GF-D8 (cell line): ENCODE measurements around the gene KIF12.
"Not testable (repeated sequence)": the region's sequence is repeated elsewhere in the genome, so short reads cannot be mapped to it uniquely, and the experiment has no call there.

Source experiments
- DNase-seq: peaks from one replicate; lab custom pipeline; 2025; lab: John Stamatoyannopoulos, UW

KIF12 gene

GRCh38 chr9:114098936-114099668 is at the start of gene KIF12:
TSS of gene KIF12 (minus strand) at chr9:114099292. CDS start at chr9:114099276, 16 bp downstream.
- DNase-seq = no peak

DNA sequence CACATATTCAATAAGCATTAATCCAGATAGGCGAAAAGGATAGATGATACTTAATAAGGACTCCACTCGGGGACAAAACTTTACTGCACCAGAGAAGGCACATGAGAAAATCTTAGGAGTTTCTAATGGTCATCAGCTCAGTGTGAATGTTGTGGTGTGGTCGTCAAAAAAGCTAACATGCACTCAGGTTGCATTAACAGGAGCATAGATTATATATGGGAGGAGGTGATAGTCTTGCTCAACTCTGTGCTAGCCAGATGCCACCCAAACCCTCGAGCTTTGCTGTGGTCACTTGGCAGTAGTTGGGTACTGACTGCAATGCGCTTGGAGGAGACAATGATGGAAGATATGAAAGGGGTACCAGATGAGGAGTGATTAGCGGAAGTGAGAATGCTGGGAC is 47.6 kb upstream of the KIF12 start:
- DNase-seq = no peak

DNA sequence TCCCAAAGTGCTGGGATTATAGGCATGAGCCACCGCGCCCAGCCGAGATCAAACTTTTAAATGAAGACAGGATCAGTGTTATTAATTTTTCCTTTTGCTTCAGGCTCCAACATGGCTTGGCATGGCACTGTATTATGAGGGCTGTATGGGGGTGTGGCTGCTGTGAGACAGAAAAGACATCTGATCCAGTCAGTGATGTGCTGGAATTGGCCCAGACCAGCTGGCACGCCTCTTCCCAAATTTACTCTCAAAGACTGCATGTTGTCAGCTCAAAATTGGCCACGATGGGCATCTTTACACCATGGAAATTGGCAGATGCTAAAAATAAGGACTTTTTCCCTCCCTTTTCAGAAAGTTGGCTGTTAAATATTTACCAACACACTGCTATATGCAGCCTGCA is 44.1 kb upstream of the KIF12 start:
- DNase-seq = no peak

DNA sequence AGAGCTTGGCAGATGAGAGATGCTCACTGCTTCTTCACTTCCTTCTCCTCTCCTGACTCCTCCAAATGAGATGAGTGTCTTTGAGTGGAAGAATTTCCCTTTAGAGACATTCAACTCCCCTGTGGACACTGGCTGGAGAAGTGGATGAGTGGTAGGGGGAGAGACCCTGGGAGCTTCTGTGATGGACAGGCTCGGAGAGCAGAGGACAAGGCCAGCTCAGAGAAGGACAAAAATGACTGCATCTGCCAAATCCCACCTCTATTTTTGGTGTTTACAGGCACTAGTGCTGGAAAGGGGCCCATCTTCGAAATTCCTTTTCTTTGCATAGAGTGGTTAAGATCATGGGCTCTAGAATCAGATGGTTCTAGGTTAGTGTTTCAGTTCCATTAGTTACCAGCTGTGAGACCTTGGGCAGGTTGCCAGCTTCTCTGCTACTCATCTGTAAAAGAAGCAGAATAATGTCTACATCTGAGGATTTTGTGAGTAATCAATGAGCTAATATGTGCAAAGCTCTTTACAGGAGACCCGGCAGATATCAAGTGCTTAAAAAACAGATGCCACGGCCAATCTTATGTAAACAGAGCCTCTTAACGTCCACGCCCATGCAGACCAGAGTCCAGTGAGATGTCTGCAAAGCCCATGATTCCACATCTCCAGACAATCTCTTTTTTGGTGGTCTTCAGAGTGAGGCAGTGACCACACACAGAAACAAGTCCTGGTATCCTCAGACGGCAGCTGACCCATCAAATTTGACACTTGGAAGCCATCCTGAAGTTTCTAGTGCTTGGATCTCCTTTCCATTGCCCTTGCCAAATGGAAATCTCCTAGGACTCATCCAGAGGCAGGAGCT is 42.7 kb upstream of the KIF12 start:
- no peak for DNase-seq

- DNase-seq = no peak
Measured at GRCh38 chr9:114140850-114141249, 41.8 kb upstream of the KIF12 start.

DNA sequence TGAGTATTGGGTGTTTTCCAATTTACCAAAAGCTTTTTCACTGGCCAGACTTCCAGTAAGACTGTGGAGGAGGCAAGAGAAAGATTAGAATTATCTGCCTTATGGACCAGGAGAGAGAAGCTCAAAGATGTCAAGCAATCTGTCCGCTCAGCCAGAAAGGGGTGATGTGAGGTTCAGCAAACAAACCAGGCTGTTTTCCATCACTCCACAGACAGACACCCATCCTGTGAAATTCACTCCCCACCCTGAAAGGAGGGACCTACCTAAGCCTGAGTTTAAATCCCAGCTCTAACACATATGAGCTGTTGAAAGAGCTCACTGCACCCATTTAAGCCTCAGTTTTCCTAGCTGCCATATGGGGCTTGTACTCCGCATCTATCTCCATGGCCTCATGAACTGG is 41.3 kb upstream of the KIF12 start:
- DNase-seq = no peak

- DNase-seq = no peak
Measured at GRCh38 chr9:114139071-114139470, 40.0 kb upstream of the KIF12 start.

DNA sequence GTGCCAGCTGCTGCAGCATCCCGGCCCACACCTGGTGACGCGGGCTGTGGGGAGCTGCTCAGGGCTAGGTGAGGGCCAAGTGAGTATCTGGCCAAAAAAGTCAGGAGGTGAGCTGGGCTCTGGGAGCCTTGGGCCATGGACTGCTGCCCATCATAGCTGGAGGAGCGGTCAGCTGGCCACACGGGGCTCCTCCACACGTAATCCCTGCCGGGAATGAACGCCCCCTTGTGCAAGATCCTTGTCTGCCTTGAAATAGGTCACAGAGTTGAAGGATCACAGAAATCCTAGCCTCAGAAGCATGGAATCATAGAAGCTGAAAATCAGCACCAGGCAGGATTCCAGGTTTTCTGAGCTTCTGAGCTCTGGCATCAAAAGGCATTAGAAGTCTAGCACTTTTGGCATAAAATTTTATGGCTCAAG is 39.5 kb upstream of the KIF12 start:
- no peak for DNase-seq

- DNase-seq = no peak
Measured at GRCh38 chr9:114137831-114138230, 38.7 kb upstream of the KIF12 start.

- DNase-seq = no peak
Measured at GRCh38 chr9:114134827-114135396, 35.8 kb upstream of the KIF12 start.

GRCh38 chr9:114132550-114132918 is 33.4 kb upstream of the KIF12 start:
- no peak for DNase-seq

DNA sequence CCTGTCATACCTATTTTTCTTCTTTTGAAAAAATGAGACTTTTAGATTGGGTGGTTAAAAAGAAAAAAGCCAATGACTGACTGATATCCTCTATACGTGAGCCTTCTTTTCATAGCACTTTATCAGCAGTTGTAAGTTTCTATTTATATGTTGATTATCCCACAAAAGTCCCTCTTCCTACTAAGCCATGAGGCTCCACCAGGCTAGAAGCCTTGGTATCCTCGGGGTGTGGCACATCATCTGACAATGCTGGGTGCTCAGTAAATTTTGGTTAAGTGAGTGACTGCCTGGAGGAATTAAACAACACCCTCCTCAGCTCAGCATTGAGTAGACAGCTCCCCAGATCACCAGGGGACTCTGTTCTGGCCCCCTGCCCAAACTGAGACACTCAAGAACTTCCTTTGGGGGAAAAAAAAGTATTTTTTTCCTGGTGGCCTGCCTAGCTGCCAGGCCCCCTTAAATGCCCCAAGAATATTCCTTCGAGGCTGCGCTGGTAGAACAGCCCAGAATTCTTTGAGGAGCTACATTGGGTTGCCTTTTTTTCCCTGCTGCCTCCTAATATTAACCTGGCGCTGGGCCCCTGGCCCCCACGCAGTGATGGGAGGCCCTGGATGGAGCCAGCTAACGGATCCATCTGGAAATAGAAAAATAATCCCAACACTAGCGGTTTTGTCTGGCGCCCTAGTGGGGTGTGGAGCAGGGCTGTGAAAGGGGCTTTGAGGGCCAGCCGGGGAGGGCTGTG is 32.9 kb upstream of the KIF12 start:
- no peak for DNase-seq

GRCh38 chr9:114130624-114131277 is 31.7 kb upstream of the KIF12 start:
- no peak for DNase-seq

GRCh38 chr9:114130141-114130540 is 31.0 kb upstream of the KIF12 start:
- no peak for DNase-seq

GRCh38 chr9:114128759-114129158 is 29.7 kb upstream of the KIF12 start:
- not testable (repeated sequence) for DNase-seq

- no peak for DNase-seq
Measured at GRCh38 chr9:114126247-114127060, 27.4 kb upstream of the KIF12 start.

GRCh38 chr9:114125476-114126013 is 26.5 kb upstream of the KIF12 start:
- DNase-seq = no peak

DNA sequence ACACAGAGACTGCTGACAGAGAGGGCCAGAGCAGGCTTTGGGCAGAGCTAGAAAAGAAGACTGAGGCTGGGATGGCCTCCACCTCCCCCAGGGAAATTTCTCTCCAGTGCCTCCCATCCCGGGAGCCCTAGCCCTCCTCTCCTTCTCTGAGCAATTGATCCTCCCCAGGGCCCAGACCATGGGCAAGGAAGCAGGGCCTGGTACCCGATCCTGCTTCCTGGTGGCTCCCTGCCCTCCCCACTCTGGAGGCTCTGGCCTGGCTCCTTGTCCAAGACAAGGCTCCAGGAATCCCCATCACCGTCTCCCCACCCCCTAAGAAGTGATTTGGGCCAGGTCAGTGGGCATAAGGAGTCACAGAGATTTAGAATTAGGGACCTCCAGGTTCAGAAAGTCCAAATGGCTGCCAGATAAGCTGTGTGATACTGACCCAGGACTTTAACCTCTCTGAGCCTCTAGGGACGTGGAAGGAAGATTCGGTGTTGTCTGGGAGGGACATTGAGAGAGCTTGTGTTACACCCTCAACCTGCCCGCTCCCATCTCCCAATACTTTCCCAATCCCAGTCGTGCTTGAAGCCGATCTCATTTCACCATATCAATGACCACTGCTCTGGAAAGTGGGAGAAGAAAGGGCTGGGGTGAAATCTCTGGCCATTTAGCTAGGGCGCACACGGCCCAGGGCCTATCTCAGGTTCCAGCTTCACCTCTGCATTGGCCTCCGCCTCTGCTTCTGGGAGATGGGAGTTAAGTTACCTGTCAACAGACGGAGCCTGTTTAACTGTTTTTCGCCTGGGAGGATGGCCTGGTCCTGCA is 25.8 kb upstream of the KIF12 start:
- no peak for DNase-seq

DNA sequence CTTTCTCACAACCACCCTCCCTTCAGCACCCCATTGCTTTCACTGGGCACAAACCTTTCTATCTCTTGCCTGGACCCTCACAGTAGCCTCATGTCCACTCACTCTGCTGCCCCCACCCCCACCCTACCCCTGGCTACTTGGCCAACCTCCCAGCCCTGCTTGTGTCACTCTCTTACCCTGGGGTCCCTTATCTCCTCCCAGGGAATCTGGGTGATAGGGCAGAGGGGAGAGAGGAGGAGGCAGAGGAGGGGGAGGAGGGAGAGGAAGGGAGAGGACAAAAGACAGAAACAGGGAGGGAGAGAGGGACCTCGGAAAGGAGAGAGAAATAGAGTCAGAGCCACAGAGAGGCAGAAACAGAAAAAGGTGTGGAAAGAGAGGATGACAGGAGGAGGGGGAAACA is 25.0 kb upstream of the KIF12 start:
- no peak for DNase-seq
